Ammon's horn (tissue), 1 donor: ENCODE measurements around the gene CRIM1.
A peak's percentile ranks its signal among the peaks of the same experiment; 100 is the strongest.

ENCODE experiments used
- DNase-seq: peaks from one replicate; pipeline ENCODE4 v3.0.0-alpha.2; 2016; ENCODE audit warnings: low spot score

Gene CRIM1

DNA sequence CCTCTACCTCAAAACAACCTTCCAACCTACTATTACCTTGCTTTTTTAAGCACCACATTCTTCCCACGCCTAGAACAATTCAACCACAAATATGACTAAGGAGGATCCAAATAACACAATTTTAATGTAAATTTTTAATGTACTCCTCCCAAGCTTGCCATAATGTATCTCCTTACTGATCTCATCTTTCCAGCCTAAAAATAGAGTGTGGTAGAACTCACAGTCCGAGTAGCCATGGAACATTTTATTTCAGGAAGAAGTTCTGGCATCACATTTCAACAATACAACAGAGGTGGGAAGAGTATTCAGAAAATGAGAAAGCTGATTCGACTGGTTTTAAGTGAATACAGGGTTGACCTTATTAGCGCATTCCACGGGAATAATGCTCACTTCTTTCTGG, 227.0 kb downstream of the CRIM1 start:
- DNase-seq = no peak

DNA sequence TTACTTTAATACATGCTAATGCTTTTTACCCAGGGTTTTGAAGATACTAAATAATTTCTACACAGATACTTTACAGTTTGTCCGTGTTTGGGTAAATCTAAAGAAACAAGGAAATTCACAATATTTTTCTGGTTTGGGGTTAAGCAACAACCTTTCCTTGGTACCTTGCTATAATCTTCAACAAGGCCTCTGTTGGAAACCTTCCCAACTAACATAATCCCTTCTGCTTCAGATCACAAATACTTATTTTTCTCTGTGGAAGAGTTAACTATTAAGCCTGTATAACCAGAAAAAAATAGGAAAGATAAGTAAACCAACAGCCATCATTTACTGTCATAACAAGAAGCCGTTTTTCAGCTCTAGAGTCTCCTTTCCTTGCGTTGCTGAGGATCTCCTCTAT, 227.4 kb downstream of the CRIM1 start:
- DNase-seq = no peak

DNA sequence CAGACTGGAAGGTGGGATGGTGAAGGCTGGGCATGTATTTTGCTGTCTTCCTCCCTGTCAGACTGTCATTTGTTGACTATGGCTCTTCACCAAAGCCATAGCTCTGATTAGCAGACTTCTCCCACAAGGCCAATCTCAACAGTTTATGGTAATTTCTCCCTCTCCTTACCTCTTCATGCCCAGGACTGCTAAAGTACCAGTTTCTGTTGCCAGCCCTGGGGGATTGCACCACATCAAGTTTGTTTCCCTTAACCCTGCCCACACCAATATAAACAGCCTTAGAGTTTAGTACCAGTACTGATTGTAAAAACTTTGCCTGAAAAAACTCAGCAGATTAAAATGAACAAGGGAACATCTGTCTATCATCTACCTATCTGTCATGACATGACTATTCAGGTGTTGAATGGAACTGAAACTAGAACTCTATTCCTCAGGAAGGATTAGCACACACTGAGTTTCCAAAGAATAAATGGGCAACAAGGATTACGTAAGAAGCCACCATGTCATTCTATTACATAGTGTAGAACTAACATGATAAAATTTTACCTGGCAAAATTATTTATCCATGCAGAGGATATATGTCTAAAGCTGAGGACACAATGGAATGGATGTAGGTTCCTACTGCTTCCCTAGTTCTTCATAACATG, 228.7 kb downstream of the CRIM1 start:
- DNase-seq = no peak

DNA sequence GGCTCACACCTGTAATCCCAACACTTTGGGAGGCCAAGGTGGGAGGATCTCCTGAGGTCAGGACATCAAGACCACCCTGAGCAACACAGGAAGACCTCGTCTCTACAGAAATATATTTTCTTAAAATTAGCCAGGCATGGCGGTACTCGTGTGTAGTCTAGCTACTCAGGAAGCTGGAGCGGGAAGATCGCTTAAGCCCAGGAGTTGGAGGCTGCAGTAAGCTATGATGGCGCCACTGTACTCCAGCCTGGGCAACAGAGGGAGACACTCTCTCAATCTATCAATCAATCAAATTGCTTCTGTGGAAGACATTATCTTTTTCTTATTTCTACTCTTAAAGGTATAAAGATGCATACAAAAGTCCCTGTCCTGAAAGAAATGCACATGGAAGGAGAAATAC, 231.1 kb downstream of the CRIM1 start:
- DNase-seq = no peak

DNA sequence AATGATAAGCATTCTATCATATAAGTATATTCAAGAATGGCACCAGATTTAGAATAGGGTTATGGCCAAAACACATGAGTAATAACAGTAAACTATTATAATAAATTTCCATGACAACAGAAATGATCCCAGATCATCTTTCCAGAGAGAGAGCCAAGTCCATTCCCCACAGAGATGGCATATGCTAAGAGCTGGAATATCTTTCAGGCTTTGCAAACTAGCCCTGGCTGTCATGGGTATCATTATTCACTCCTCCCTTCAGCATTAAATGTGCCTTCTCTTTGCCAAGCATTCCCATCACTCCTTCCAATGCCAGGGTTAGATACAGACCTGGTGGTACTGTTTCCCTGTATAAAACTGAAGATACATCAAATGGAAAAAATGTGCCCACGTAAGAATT, 231.5 kb downstream of the CRIM1 start:
- DNase-seq = peak; percentile 23

DNA sequence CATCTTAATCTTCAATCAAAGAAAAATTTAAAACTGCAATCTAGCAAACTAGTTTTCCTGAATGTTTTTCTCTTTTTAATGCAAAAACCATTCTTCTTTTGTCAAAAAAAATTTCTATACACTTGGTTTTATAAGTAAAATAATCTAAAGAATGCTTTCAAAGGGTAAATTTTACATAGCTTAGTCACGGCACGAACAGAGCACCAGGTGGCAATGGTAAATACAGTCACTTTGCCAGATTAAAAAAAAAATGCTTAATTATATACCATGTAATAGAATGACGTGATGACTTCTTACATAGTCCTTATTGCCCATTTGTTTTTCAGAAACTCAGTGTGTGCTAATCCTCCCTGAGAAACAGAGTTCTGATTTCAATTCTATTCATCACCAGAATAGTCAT, 232.0 kb downstream of the CRIM1 start:
- no peak for DNase-seq

DNA sequence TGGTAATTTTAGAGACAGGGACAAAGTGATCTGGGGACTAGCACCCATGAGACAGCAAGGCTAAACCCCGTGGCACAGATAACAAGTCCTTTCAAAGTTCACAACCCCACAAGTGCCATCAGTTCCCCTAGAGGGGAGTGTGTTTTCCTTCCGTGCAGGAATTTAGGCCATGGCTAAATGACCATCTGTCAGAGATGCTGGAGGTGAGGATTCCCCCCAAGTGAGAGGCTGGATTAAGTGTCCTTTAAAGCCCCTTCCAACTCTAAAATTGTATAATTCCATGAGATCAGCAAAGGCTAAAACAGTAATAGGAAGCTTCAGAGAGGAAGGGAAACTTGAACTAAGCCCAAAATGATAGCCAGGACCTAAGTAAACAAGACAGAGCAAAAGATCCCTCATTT, 233.7 kb downstream of the CRIM1 start:
- peak; percentile 41 for DNase-seq

DNA sequence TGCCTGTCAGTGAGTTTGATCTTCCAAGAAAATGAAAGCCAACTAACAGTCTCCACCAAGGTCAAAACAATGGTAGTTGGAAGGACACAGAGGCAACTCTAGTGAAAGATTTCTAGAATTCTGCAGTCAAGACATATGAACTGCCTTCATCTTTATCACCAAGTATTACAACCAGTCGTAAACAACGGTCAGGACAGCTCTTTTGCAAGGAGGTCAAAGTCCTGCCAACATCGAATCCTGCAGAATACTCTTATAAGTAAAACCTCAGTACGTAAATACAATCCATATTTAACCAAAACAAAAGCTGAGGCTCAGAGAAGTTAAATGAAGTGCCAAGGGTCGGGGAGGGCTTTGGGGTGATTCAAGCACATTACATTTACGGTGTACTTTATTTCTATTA, 239.3 kb downstream of the CRIM1 start:
- DNase-seq = no peak

DNA sequence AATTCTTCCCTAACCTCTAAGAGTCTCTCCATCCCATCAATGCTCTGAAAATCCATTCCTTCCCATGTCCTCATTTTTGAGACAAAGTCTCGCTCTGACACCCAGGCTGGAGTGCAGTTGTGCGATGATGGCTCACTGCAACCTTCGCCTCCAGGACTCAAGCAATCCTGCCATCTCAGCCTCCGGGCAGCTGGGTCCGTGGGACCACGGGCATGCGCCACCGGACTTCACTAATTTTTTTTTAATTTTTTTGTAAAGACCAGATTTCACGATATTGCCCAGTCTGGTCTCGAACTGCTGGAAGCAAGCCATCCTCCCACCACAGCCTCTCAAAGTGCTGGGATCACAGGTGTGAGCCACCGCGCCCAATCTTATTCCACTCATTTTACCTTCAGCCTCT, 240.8 kb downstream of the CRIM1 start:
- DNase-seq = no peak

DNA sequence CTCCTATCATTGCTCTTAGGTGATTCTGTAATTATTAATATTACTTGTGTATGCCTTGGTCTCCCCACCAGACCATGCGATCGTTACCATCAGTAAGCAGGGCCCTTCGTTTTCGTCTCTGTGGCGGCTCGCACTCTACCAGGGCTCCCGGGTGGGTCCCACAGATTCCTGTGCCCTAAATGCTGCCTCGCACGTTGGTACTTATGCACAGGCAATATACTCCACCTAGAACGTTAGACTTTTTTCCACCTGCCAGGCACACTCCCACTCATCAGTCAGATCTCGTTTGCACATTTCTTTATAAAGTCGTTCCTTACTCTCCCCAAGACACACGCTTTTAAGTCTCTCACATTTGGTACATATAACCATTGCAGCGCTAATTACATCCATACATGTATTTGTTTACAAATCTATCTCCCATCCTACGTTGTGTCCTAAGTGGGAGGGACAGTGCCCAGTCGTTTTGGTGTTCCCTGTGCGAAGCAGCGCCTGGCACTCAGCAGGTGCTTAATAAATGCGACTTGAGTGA, 241.5 kb downstream of the CRIM1 start:
- DNase-seq = no peak

DNA sequence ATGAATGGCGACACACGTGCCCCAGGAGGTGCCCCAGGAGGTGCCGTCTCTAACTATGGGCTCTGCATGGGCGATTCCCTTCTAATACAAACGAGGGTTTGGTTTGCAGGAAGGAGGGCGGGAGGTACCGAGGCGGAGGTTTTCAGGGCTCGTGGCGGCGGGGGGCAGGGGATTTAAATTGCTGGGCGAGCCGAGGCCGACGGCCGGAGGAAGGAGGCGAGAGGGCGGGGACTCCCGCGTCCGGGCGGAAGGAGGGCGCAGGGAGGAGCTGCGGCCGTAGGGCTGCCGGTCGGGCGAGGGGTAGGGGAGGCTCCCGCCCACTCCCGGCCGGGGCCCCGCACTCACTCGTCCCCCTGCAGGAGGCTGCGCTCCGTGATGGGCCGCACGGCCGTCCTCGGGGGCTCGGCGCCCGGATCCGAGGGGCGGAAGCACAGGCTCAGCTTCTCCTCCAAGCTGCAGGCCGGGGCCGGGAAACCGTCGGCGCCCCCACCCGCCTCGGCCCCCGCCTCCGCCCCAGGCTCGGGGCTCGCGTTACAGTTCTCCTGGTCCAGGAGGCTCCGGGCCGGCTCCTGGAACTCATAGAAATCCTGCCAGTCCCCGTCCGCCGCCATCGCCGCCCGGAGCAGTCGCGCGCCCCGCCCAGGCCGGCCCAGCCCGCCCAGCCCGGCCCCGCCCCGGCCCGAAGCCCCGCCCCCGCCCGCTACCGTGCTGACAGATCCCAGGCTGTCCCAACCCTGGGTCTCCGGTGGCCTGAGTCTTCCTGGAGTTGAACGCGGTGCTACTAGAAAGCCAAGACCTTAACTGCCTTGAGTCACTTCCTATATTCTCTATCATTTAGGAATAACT, 242.2 kb downstream of the CRIM1 start, which contains the start of gene FEZ2:
Gene FEZ2 (minus strand): TSS at position 637 of the 846 bp plus-strand sequence. CDS start 26 bp downstream, at position 611.
- DNase-seq = peak; percentile 78
